Measurements from ENCODE around the gene MGP.

DNA sequence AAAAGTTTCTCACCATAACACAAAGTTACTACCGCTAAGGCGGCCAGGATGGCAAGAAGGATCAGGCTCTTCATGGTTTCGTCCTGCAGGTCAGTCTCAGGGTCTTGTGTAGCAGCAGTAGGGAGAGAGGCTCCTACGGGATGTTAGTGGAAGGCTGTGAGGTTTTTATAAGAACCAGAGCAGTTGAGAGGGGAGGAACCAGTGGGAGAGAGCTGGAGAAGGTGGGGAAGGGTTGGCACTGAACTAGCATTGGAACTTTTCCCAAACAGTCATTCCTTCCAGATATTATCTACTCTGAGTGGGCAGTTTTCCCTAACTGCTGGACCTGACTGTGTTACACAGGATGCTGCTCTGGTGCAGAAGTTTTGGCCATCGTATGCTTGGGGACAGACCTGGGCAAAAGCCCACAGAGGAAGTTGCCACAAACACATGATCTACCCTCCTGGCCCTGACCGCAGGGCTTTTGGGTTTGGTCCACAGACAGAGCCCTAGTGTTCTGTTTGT lies at the start of gene MGP:
- TF ChIP-seq, protein P1, sequence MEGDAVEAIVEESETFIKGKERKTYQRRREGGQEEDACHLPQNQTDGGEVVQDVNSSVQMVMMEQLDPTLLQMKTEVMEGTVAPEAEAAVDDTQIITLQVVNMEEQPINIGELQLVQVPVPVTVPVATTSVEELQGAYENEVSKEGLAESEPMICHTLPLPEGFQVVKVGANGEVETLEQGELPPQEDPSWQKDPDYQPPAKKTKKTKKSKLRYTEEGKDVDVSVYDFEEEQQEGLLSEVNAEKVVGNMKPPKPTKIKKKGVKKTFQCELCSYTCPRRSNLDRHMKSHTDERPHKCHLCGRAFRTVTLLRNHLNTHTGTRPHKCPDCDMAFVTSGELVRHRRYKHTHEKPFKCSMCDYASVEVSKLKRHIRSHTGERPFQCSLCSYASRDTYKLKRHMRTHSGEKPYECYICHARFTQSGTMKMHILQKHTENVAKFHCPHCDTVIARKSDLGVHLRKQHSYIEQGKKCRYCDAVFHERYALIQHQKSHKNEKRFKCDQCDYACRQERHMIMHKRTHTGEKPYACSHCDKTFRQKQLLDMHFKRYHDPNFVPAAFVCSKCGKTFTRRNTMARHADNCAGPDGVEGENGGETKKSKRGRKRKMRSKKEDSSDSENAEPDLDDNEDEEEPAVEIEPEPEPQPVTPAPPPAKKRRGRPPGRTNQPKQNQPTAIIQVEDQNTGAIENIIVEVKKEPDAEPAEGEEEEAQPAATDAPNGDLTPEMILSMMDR (IDR thresholded peaks at IDR 0.05) = no peak
- TF ChIP-seq EP300 (IDR thresholded peaks at IDR 0.05; ENCODE audit: borderline replicate concordance in 1 of 2, low read depth in 1 of 2, low read length in 1 of 2) (peak in 1 of 2 experiments; percentile 62; a peak in 1 of 4 replicates), YY1 (IDR thresholded peaks at IDR 0.05; ENCODE audit: low read depth) (no peak), RFX5 (IDR thresholded peaks at IDR 0.05; ENCODE audit: low read length) (no peak)
- TF ChIP-seq, protein P2, sequence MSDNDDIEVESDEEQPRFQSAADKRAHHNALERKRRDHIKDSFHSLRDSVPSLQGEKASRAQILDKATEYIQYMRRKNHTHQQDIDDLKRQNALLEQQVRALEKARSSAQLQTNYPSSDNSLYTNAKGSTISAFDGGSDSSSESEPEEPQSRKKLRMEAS (IDR thresholded peaks at IDR 0.05; ENCODE audit: low read depth) = peak; percentile 32; the same call in 1 of the 2 replicates

Data from SK-N-SH (cell line).